Epidermal melanocyte (primary cell): Measurements from ENCODE around the gene CGB7.
A peak's percentile ranks its signal among the peaks of the same experiment; 100 is the strongest.
"Not testable (repeated sequence)": the region's sequence is repeated elsewhere in the genome, so short reads cannot be mapped to it uniquely, and the experiment has no call there.

Source experiments
- DNase-seq: peaks from one replicate; pipeline ENCODE4 v3.0.0; 2011; ENCODE audit warnings: low spot score; ENCODE audit not compliant: insufficient read length

Gene CGB7

GRCh38 chr19:49042666-49043065, 14.9 kb downstream of the CGB7 start:
- not testable (repeated sequence) for DNase-seq

- no peak for DNase-seq
These were observed 15.4 kb downstream of the CGB7 start for GRCh38 chr19:49042177-49042576.

- DNase-seq = not testable (repeated sequence)
These were observed 17.8 kb downstream of the CGB7 start for GRCh38 chr19:49039736-49040135.

GRCh38 chr19:49038557-49039276, 18.8 kb downstream of the CGB7 start:
- not testable (repeated sequence) for DNase-seq

- not testable (repeated sequence) for DNase-seq
These were observed 19.4 kb downstream of the CGB7 start for GRCh38 chr19:49038111-49038510.

GRCh38 chr19:49036815-49037214, 20.7 kb downstream of the CGB7 start, which contains the start of gene CGB1:
CGB1 (minus strand) TSS chr19:49036895; CDS start chr19:49036711, 184 bp downstream.
- DNase-seq = not testable (repeated sequence)

GRCh38 chr19:49031642-49032301, 25.8 kb downstream of the CGB7 start, which contains the start of gene CGB2:
CGB2 (plus strand) TSS chr19:49031890; CDS start chr19:49032096, 206 bp downstream.
- DNase-seq = not testable (repeated sequence)

GRCh38 chr19:49030323-49030722, 27.2 kb downstream of the CGB7 start:
- DNase-seq = not testable (repeated sequence)

GRCh38 chr19:49029749-49030148, 27.8 kb downstream of the CGB7 start:
- DNase-seq = not testable (repeated sequence)

- DNase-seq = not testable (repeated sequence)
These were observed 28.9 kb downstream of the CGB7 start for GRCh38 chr19:49028686-49029085.

GRCh38 chr19:49025599-49025998, 31.9 kb downstream of the CGB7 start:
- not testable (repeated sequence) for DNase-seq

GRCh38 chr19:49025088-49025487, 32.5 kb downstream of the CGB7 start:
- not testable (repeated sequence) for DNase-seq

- DNase-seq = not testable (repeated sequence)
These were observed 33.3 kb downstream of the CGB7 start, which contains the start of gene CGB3 for GRCh38 chr19:49024233-49024632. CGB3 (minus strand) TSS chr19:49024333; CDS start chr19:49023971, 362 bp downstream.

- no peak for DNase-seq
These were observed 35.4 kb downstream of the CGB7 start for GRCh38 chr19:49022116-49022515.

- no peak for DNase-seq
These were observed 36.3 kb downstream of the CGB7 start for GRCh38 chr19:49020931-49021895.

GRCh38 chr19:49020342-49020741, 37.2 kb downstream of the CGB7 start:
- DNase-seq = no peak

GRCh38 chr19:49019242-49019932, 38.2 kb downstream of the CGB7 start:
- no peak for DNase-seq

GRCh38 chr19:49018388-49019241, 38.9 kb downstream of the CGB7 start:
- not testable (repeated sequence) for DNase-seq

GRCh38 chr19:49017666-49018351, 39.7 kb downstream of the CGB7 start:
- DNase-seq = peak; percentile 82
